Measurements from ENCODE around the gene GPAM. TPM values are rescaled to one million over a fixed set of nuclear protein-coding genes. Genes with fewer than 3 reads are reported as not detected.

GPAM gene
- total RNA-seq, 2 donors from 2014 or later = 18.5 to 21.3 TPM

DNA sequence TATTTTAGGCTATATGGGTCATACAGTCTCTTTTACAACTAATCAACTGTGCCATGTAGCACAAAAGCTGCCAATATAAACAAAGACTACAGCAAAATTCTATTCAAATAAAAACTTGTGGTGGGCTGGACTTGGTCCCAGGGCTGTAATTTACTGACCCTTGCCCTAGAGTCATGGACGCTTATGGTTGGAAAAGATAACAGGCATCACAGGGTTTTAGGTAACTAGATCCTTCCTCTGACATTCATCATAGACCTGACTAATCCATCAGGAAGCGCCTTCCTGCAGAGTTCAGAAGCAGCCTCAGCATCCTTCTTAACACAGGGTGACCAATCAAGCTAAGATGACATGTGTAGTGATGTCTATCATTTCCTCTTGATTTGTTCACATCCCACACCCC is 40.2 kb upstream of the GPAM start:
- H3K9ac ChIP-seq (ENCODE audit: extremely low read depth, low read length, poor library complexity, severe bottlenecking) = no peak overlapping the region
- 80 to 86% methylated on average over 1 to 2 of the region's 2 CpGs for WGBS, 2 experiments (ENCODE audit: insufficient coverage in 1 of 2, insufficient read length in 1 of 2)
- no peak for DNase-seq
- H3K9me3 ChIP-seq (ENCODE audit: control insufficient read depth, low read length) = peaks cover 24% of the 10 kb centered on the region
- TF ChIP-seq, protein P1, sequence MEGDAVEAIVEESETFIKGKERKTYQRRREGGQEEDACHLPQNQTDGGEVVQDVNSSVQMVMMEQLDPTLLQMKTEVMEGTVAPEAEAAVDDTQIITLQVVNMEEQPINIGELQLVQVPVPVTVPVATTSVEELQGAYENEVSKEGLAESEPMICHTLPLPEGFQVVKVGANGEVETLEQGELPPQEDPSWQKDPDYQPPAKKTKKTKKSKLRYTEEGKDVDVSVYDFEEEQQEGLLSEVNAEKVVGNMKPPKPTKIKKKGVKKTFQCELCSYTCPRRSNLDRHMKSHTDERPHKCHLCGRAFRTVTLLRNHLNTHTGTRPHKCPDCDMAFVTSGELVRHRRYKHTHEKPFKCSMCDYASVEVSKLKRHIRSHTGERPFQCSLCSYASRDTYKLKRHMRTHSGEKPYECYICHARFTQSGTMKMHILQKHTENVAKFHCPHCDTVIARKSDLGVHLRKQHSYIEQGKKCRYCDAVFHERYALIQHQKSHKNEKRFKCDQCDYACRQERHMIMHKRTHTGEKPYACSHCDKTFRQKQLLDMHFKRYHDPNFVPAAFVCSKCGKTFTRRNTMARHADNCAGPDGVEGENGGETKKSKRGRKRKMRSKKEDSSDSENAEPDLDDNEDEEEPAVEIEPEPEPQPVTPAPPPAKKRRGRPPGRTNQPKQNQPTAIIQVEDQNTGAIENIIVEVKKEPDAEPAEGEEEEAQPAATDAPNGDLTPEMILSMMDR (conservative IDR thresholded peaks at IDR 0.05) = no peak
- no peak overlapping the region for H3K27ac ChIP-seq (ENCODE audit: low read depth, low read length)
- no peaks in the 10 kb centered on the region for H3K4me1 Mint-ChIP-seq
- H3K4me3 ChIP-seq (ENCODE audit: low read length) = no peak overlapping the region
- H3K27ac Mint-ChIP-seq = no peak overlapping the region
- H3K9me3 Mint-ChIP-seq = peaks cover 31% of the 10 kb centered on the region
- no peaks in the 10 kb centered on the region for H3K36me3 Mint-ChIP-seq (ENCODE audit: low read depth)
- H3K4me1 ChIP-seq (ENCODE audit: control insufficient read depth, insufficient read depth, low read length) = no peaks in the 10 kb centered on the region
- no peaks in the 10 kb centered on the region for H3K36me3 ChIP-seq (ENCODE audit: control insufficient read depth, insufficient read depth, low read length)
- no peaks in the 10 kb centered on the region for H3K27me3 ChIP-seq (ENCODE audit: control insufficient read depth, insufficient read depth, low read length, poor library complexity, severe bottlenecking)
- no peak overlapping the region for H3K4me3 Mint-ChIP-seq
- no peaks in the 10 kb centered on the region for H3K27me3 Mint-ChIP-seq (ENCODE audit: insufficient read depth)

DNA sequence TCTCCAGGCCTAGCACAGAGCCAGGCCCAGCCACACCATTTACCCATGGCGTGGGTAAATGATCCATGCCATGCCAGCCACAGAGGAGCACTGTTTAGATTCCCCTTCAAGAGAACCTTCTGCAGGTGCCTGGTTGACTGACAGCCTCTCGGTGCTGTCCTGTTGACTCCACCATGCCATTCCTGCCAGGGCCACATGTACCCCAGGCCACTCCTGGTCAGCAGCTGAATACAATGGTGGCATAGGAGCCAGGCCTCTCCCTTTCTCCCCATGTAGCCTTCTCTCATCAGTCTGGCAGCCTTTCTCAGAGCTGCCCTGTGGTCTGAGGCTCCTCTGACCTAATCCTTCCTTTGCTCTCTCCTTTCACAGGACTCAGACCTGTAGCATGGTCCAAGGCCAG is 39.2 kb upstream of the GPAM start:
- H3K9ac ChIP-seq (ENCODE audit: extremely low read depth, low read length, poor library complexity, severe bottlenecking) = no peak overlapping the region
- H3K27me3 ChIP-seq (ENCODE audit: control insufficient read depth, insufficient read depth, low read length, poor library complexity, severe bottlenecking) = no peaks in the 10 kb centered on the region
- no peak overlapping the region for H3K4me3 Mint-ChIP-seq
- TF ChIP-seq, protein P1 (conservative IDR thresholded peaks at IDR 0.05) = no peak
- H3K27me3 Mint-ChIP-seq (ENCODE audit: insufficient read depth) = no peaks in the 10 kb centered on the region
- peaks cover 31% of the 10 kb centered on the region for H3K9me3 Mint-ChIP-seq
- no peak overlapping the region for H3K27ac ChIP-seq (ENCODE audit: low read depth, low read length)
- H3K36me3 ChIP-seq (ENCODE audit: control insufficient read depth, insufficient read depth, low read length) = no peaks in the 10 kb centered on the region
- H3K9me3 ChIP-seq (ENCODE audit: control insufficient read depth, low read length) = peaks cover 24% of the 10 kb centered on the region
- WGBS, 2 experiments (ENCODE audit: insufficient coverage in 1 of 2, insufficient read length in 1 of 2) = 83 to 85% methylated on average over 2 of the region's 2 CpGs
- no peak overlapping the region for H3K4me3 ChIP-seq (ENCODE audit: low read length)
- H3K27ac Mint-ChIP-seq = no peak overlapping the region
- no peak for DNase-seq
- H3K4me1 Mint-ChIP-seq = no peaks in the 10 kb centered on the region
- no peaks in the 10 kb centered on the region for H3K36me3 Mint-ChIP-seq (ENCODE audit: low read depth)
- no peaks in the 10 kb centered on the region for H3K4me1 ChIP-seq (ENCODE audit: control insufficient read depth, insufficient read depth, low read length)

DNA sequence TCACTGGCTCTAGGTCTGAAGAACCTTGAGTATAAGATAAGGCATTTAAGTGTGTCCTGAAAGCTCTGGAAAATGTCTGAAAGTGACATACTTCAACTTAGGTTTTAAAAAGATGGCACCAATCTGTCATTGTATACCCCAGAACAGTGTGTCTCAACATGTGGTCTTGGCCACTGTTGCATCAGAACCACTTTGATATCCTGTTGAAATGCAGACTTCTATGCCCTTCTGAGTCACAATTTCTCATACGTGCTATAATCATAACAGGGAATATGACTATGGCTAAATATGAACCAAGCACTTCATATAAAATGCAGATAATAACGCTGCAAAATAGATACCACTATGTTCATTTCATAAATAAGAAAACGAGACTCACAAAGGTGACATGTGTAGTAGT is 38.0 kb upstream of the GPAM start:
- H3K27me3 ChIP-seq (ENCODE audit: control insufficient read depth, insufficient read depth, low read length, poor library complexity, severe bottlenecking) = no peaks in the 10 kb centered on the region
- H3K4me1 ChIP-seq (ENCODE audit: control insufficient read depth, insufficient read depth, low read length) = no peaks in the 10 kb centered on the region
- Mint-ChIP-seq H3K36me3 (ENCODE audit: low read depth) (no peaks in the 10 kb centered on the region), H3K27me3 (ENCODE audit: insufficient read depth) (no peaks in the 10 kb centered on the region), H3K9me3 (peaks cover 22% of the 10 kb centered on the region), H3K27ac (no peak overlapping the region), H3K4me1 (no peaks in the 10 kb centered on the region), H3K4me3 (no peak overlapping the region)
- no peak overlapping the region for H3K4me3 ChIP-seq (ENCODE audit: low read length)
- H3K27ac ChIP-seq (ENCODE audit: low read depth, low read length) = no peak overlapping the region
- 80% methylated on average over 1 of the region's 3 CpGs for WGBS, 2 experiments (ENCODE audit: insufficient coverage in 1 of 2, insufficient read length in 1 of 2)
- TF ChIP-seq, protein P1 (conservative IDR thresholded peaks at IDR 0.05) = no peak
- H3K9ac ChIP-seq (ENCODE audit: extremely low read depth, low read length, poor library complexity, severe bottlenecking) = no peak overlapping the region
- H3K36me3 ChIP-seq (ENCODE audit: control insufficient read depth, insufficient read depth, low read length) = no peaks in the 10 kb centered on the region
- no peak for DNase-seq
- H3K9me3 ChIP-seq (ENCODE audit: control insufficient read depth, low read length) = peaks cover 13% of the 10 kb centered on the region

All from endodermal cell (in vitro differentiated cells).